Measurements from ENCODE around the gene PRRC2B.
"Not testable (repeated sequence)": the region's sequence is repeated elsewhere in the genome, so short reads cannot be mapped to it uniquely, and the experiment has no call there.

Gene PRRC2B

DNA sequence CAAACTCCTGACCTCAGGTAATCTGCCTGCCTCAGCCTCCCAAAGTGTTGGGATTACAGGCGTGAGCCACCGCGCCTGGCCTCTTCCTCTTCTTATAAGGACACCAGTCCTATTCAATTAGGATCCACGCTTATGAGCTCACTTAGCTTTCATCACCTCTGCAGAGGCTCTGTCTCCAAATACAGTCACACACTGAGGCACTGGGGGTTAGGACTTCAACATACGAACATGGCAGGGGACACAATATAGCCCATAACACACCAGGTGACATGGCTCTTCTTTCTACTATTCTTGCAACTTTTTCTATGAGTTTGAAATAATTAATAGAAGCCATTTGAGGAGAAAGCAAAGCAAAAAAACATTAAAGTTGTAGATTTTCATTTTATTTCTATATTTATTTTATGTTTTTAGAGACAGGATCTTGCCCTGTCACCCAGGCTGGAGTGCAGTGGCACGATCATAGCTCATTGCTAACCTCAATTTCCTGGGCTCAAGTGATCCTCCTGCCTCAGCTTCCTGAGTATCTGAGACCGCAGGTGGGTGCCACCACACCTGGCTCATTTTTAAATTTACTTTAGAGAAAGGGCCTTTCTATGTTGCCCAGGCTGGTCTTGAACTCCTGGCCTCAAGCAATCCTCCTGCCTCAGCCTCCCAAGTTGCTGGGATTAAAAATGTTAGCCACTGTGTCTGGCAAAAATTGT, 145.5 kb downstream of the PRRC2B start:
- DNase-seq (ENCODE audit: low spot score) = no peak

DNA sequence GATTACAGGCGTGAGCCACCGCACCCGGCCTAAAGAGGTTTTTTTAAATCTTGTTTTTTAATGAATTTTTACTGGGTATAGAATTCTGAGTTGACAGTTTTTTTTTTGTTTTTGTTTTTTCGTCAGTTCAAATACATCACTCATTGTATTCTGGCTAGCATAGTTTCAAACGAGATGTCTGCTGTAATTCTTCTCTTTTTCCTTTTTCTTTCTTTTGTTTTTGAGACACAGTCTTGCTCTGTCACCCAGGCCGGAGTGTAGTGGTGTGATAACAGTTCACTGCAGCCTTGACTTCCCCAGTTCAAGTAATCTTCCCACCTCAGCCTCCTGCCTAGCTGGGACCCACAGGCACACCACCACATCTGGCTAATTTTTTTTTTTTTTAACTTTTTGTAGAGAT, 149.3 kb downstream of the PRRC2B start:
- no peak for DNase-seq (ENCODE audit: low spot score)

DNA sequence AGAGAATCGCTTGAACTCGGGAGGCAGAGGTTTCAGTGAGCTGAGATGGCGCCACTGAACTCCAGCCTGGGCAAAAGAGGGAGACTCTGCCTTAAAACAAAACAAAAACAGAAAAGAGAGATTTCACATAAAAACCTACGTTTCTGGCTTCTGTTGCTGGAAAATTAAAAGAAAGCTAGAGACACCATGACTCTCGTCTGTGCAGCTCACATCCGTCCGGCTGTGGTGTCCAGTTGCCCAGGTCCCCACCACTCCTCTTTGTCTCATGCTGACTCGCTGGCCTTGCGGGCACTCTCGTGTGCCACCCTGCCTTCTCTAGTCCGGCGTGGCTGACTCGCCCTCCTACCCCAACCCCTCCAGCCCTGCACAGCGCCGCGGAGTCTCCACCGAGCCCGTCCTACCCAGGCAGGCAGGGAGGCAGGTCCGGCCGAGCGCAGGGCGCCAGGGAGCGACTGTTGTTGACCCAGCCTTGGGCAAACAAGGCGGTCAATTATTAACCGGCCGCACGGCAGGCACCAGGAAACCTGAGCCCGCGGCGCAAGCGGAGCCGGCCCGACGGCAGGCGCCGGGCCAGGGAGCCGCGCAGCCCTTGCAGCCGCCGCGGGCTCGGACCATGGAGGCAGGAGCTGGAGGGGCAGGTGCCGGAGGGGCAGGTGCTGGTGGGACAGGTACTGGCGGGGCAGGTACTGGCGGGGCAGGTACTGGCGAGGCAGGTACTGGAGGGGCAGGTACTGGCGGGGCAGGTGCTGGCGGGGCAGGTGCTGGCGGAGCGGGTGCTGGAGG, 151.3 kb downstream of the PRRC2B start, which contains the start of gene PRRT1B:
PRRT1B (plus strand) TSS at position 521 of the 783 bp plus-strand sequence; CDS start at position 614, 93 bp downstream.
- no peak for DNase-seq (ENCODE audit: low spot score)

DNA sequence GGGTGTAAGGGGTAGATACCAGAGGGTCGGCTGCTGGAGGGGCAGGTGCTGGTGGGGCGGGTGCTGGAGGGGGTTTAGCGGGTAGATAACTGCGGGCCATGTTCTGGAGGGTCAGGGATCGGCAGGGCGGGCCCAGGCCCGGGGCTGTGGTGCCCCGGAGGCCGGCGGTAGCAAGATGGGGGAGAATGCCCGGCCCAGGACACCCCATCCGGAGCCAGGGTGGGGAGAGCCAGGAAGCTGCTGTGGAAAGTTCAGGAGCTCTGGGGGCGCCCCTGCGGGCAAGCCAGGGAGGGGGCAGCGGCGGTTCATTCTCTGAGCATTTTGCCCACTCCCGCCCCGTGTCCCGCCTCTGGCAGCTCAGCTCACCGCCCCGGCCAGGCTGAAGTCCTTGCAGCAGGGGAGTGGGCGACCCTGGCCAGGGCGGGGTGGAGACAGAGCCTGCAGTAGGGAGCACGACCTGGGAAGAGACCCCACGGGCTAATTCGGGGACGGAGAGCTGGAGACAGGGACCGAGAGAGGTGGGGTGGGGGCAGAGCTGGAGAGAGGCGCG, 152.0 kb downstream of the PRRC2B start:
- DNase-seq (ENCODE audit: low spot score) = no peak

DNA sequence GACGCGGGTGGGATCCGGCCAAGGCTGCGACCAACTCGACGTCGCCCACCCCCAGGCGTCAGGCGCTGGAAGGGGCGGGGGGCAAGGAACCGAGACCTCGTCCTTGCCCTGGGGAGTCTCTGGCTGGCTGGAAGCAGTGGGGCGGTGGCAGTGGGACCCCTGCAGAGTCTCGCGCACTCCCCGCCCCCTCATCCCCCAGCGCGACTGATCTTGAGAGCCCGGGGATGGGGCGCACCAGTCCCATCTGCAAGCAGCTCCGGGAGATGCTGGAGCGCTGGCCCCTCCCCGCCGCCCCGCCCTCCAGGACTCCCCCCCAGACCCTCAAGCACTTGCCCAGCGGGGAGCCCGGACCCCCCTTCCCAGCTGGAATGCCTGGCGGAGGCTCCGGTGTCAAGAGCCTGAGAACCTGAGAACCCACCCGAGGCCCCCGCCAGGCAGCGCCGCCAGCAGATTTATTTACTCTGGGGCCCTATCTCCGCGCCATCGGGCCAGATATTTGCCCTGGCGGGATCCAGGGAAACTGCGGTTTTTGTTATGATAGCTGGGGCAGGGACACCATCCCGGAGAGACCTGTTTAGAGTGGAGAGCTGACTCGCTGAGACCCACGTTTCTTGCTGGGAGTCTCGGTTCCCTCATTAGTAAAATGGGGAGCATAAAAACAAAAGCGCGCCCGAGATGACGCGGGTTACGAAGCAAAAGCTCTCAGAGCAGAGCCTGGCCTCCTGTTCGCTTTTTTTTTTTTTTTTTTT, 152.6 kb downstream of the PRRC2B start:
- DNase-seq (ENCODE audit: low spot score) = no peak

DNA sequence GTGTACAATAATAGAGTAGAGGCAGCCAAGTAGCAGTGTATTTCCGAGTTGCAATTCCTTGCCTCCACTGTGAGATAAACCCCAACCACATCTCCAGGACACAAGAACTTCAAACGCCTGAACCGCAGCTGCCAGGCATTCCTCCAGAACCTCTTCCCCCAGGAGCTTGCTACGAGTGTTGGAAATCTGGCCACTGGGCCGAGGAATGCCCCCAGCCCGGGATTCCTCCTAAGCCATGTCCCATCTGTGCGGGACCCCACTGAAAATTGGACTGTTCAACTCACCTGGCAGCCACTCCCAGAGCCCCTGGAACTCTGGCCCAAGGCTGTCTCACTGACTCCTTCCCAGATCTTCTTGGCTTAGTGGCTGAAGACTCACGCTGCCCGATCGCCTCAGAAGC, 155.3 kb downstream of the PRRC2B start:
- not testable (repeated sequence) for DNase-seq (ENCODE audit: low spot score)
